Immature natural killer cell (primary cell): Measurements from ENCODE around the gene CEP162. TPM values are rescaled to one million over a fixed set of nuclear protein-coding genes. Genes with fewer than 3 reads are reported as not detected.
"Not testable (repeated sequence)": the region's sequence is repeated elsewhere in the genome, so short reads cannot be mapped to it uniquely, and the experiment has no call there.

ENCODE experiments used
- DNase-seq, 3 donors: peaks; one replicate each; pipeline ENCODE4 v3.0.0; 2022; ENCODE audit warnings: mixed read lengths in 1 of 3
- H3K27ac Mint-ChIP-seq, 6 donors: one replicate each; pipeline ENCODE4 v1.8.0; 2020; ENCODE audit warnings: mixed read lengths in 6 of 6, mild to moderate bottlenecking in 5 of 6, inconsistent platforms in 4 of 6, moderate library complexity in 3 of 6
- H3K27me3 Mint-ChIP-seq, 3 donors: one replicate each; pipeline ENCODE4 v1.8.0; 2020 to 2021; ENCODE audit warnings: low read depth in 3 of 3, mild to moderate bottlenecking in 3 of 3, mixed read lengths in 3 of 3, moderate library complexity in 3 of 3, inconsistent platforms in 1 of 3
- H3K36me3 Mint-ChIP-seq, 3 donors: one replicate each; pipeline ENCODE4 v1.8.0; 2020; ENCODE audit warnings: mixed read lengths in 3 of 3, inconsistent platforms in 2 of 3, mild to moderate bottlenecking in 2 of 3
- H3K4me1 Mint-ChIP-seq, 2 donors: one replicate each; pipeline ENCODE4 v1.8.0; 2020; ENCODE audit warnings: inconsistent platforms in 2 of 2, mild to moderate bottlenecking in 2 of 2, mixed read lengths in 2 of 2, moderate library complexity in 1 of 2
- H3K4me3 Mint-ChIP-seq, 5 donors: one replicate each; pipeline ENCODE4 v1.8.0; 2020; ENCODE audit warnings: mild to moderate bottlenecking in 5 of 5, mixed read lengths in 5 of 5, inconsistent platforms in 3 of 5, moderate library complexity in 3 of 5
- H3K9me3 Mint-ChIP-seq, 6 donors: one replicate each; pipeline ENCODE4 v1.8.0; 2020; ENCODE audit warnings: mild to moderate bottlenecking in 6 of 6, mixed read lengths in 6 of 6, inconsistent platforms in 4 of 6, moderate library complexity in 3 of 6
- polyA plus RNA-seq, 3 donors: library from polyadenylated mRNA; unstranded; fragments of 300-500 nt; fragmentation: Illumina TruSeq; gene quantifications; one replicate each; pipeline ENCODE4 v1.2.3, GENCODE V29; 2021

The CEP162 gene
- polyA plus RNA-seq, 3 donors from 2014 or later = 2.8 to 8.2 (median 4.0) TPM

- Mint-ChIP-seq H3K27me3 (no peaks in the 10 kb centered on the region), H3K4me1 (no peaks in the 10 kb centered on the region), H3K9me3 (no peaks in the 10 kb centered on the region), H3K4me3 (no peak overlapping the region), H3K36me3 (peaks cover 42 to 63% (median 60%) of the 10 kb centered on the region in 3 donors), H3K27ac (no peak overlapping the region)
- DNase-seq = no peak
These were observed 71.1 kb downstream of the CEP162 start for GRCh38 chr6:84156306-84156705.

DNA sequence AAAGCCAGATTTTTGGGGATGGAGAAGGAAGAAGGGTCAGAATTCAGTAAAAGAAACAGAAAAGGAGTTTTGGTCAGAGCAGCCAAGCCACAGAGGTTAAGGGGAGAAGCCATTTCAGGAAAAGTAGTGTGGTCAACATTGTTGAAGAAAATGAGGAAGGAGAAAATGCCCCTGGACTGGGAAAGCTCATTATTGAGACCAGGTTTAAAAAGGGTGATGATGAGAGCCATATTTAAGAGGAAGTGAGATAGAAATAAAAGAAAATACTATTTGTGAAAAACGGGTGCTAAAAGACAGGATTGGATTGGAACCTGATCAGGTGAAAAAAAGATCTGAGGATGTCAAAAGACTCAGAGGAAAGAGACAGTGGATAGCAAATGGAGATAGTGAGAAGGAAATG is 75.8 kb downstream of the CEP162 start:
- Mint-ChIP-seq H3K9me3 (no peaks in the 10 kb centered on the region), H3K4me3 (no peak overlapping the region), H3K27me3 (no peaks in the 10 kb centered on the region), H3K36me3 (peaks cover 35 to 70% (median 61%) of the 10 kb centered on the region in 3 donors), H3K4me1 (no peaks in the 10 kb centered on the region), H3K27ac (no peak overlapping the region)
- no peak for DNase-seq

DNA sequence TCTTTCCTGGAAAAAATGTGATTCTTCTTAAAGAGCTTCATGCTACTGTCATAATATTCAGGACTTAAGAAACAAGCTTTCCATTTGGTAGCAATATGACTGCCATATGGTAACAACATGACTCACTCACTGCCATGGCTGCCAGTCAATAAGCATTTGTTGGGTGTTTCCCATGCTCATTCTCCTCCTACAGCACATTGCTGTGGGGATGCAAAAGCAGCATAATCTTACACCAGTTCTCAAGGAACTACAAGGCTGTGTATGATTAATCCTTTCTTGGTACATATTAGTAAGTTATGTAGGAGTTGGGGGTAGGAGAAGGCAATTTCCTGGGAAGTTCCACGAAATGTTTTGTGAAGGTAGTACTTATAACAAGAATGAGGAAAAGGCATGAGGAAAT is 76.7 kb downstream of the CEP162 start:
- Mint-ChIP-seq H3K4me3 (no peak overlapping the region), H3K4me1 (no peaks in the 10 kb centered on the region), H3K27ac (no peak overlapping the region), H3K36me3 (peaks cover 35 to 69% (median 62%) of the 10 kb centered on the region in 3 donors), H3K27me3 (no peaks in the 10 kb centered on the region), H3K9me3 (no peaks in the 10 kb centered on the region)
- no peak for DNase-seq

DNA sequence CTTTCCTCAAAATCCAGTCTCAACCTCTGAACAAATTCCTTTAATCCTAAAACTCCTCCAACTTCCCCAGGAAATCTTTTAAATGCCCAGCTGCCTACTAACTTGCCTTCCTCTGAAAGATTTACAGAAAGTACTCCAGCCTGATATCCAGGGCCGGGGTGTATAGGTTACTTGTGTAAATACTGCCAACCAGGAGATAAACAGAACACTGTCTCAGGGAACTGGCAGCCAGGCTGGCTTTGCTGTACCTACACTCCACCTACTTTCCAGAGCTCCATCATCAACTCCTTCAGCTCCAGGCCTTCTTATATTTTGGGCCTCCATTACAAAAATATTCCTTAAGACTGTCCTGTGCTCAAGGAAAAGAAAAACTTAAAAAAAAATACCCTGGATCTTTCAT is 85.9 kb downstream of the CEP162 start:
- no peak for DNase-seq
- Mint-ChIP-seq H3K4me3 (no peak overlapping the region), H3K36me3 (peaks cover 21 to 50% (median 46%) of the 10 kb centered on the region in 3 donors), H3K4me1 (no peaks in the 10 kb centered on the region), H3K9me3 (no peaks in the 10 kb centered on the region), H3K27me3 (peaks cover 0 to 2% (median 0%) of the 10 kb centered on the region in 3 donors), H3K27ac (no peak overlapping the region)

DNA sequence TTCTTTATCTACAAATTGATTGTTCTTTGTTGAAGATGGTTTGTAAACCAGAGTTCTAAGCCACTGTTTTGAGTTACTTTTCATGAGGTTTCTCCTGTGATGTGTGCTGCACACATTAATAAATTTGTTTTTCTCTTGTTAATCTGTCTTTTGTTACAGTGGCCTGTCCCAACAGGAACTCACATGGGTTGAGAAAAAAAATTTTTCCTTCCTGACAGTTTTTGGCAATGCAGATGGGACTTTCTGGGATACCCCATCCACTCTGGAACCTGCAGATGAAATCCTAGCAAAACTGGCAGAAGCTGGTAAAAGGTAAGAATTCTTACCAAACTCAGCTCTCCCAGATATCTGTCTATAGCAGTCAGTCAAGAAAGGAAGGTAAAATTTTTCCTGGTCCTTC is 88.1 kb downstream of the CEP162 start:
- Mint-ChIP-seq H3K27ac (no peak overlapping the region), H3K27me3 (peaks cover 0 to 2% (median 0%) of the 10 kb centered on the region in 3 donors), H3K36me3 (peaks cover 26 to 45% (median 42%) of the 10 kb centered on the region in 3 donors), H3K4me3 (no peak overlapping the region), H3K4me1 (no peaks in the 10 kb centered on the region), H3K9me3 (no peaks in the 10 kb centered on the region)
- DNase-seq = no peak

DNA sequence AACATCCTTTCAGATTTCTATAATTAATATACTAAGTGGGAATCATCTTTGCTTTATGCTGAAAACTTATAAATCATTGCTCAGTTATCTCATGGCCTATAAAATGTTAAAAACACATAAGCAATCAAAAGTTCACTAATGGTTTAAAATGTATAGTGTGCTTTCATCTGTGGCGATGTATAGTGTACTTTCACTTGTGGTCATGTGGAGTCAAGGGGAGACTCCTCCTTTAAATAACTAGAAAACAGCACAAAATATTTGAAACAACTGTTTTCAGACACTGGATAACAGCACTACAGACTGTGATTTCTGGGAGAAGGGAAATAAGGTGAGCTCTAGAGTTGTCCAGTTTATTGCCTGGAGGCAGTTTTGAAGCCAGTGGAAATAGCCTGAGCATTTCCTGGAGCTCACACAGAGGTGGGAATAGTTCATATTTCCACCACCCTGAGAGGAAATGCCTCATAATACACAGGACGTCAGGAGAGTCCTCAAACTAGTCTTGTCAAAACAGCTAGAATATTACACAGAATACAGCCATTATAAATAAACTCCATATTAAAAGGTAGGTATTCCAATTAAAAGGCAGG is 89.4 kb downstream of the CEP162 start:
- Mint-ChIP-seq H3K9me3 (no peaks in the 10 kb centered on the region), H3K36me3 (peaks cover 26 to 46% (median 44%) of the 10 kb centered on the region in 3 donors), H3K4me3 (no peak overlapping the region), H3K27ac (no peak overlapping the region), H3K27me3 (peaks cover 0 to 2% (median 0%) of the 10 kb centered on the region in 3 donors), H3K4me1 (no peaks in the 10 kb centered on the region)
- no peak for DNase-seq

GRCh38 chr6:84137051-84137375 is 90.4 kb downstream of the CEP162 start:
- no peak overlapping the region for H3K27ac Mint-ChIP-seq
- no peak overlapping the region for H3K4me3 Mint-ChIP-seq
- peaks cover 0 to 7% (median 1%) of the 10 kb centered on the region in 6 donors for H3K9me3 Mint-ChIP-seq
- DNase-seq = no peak
- no peaks in the 10 kb centered on the region for H3K4me1 Mint-ChIP-seq
- peaks cover 0 to 2% (median 0%) of the 10 kb centered on the region in 3 donors for H3K27me3 Mint-ChIP-seq
- peaks cover 31 to 51% (median 49%) of the 10 kb centered on the region in 3 donors for H3K36me3 Mint-ChIP-seq

DNA sequence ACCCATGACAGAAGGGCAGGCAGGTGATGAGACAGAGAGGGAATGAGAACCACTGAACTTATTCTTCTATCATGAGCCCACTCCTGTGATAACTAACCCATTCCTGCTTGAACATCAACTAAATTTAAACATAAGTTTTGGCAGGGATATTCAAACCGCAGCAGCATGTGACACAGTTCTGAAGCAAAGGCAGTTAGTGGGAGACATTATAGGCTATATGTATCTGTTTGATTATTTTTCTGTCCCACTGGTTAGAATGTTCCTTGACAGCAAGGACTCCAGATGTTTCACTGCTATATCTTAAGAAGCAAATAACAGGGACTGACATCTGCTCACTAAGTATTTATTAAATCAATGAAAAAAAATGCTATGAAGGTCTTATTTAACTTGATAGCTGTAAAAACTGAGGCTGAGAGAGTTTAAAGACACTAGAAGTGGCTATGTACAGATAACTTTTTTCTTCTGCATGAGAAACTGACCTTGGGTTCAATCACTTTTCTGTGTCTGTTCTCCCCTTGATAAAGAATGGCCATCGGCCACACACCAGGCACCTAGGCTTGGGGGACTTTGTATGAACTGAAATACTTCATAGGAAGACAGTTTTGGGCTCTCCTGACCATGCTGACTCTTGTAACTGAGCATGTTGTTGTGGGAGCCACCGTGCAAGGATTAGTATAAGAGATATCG is 90.9 kb downstream of the CEP162 start:
- Mint-ChIP-seq H3K36me3 (peaks cover 26 to 47% (median 44%) of the 10 kb centered on the region in 3 donors), H3K27ac (no peak overlapping the region), H3K4me3 (no peak overlapping the region), H3K4me1 (no peaks in the 10 kb centered on the region), H3K27me3 (peaks cover 0 to 2% (median 0%) of the 10 kb centered on the region in 3 donors), H3K9me3 (peaks cover 0 to 7% (median 2%) of the 10 kb centered on the region in 6 donors)
- no peak for DNase-seq

GRCh38 chr6:84135291-84135690 is 92.2 kb downstream of the CEP162 start:
- Mint-ChIP-seq H3K27me3 (no peaks in the 10 kb centered on the region), H3K36me3 (peaks cover 21 to 42% (median 37%) of the 10 kb centered on the region in 3 donors), H3K4me3 (no peak overlapping the region), H3K4me1 (no peaks in the 10 kb centered on the region), H3K27ac (no peak overlapping the region), H3K9me3 (peaks cover 0 to 7% (median 3%) of the 10 kb centered on the region in 6 donors)
- no peak for DNase-seq

GRCh38 chr6:84133385-84133784 is 94.1 kb downstream of the CEP162 start:
- H3K4me3 Mint-ChIP-seq, H3K27me3 Mint-ChIP-seq, H3K9me3 Mint-ChIP-seq, H3K27ac Mint-ChIP-seq, DNase-seq, H3K4me1 Mint-ChIP-seq: not testable (repeated sequence)
- H3K36me3 Mint-ChIP-seq = peaks cover 16 to 37% (median 34%) of the 10 kb centered on the region in 3 donors

- not testable (repeated sequence) for H3K27me3 Mint-ChIP-seq, H3K9me3 Mint-ChIP-seq, DNase-seq, H3K4me1 Mint-ChIP-seq, H3K4me3 Mint-ChIP-seq, H3K27ac Mint-ChIP-seq
- H3K36me3 Mint-ChIP-seq = peaks cover 22 to 41% (median 31%) of the 10 kb centered on the region in 3 donors
These were observed 97.9 kb downstream of the CEP162 start for GRCh38 chr6:84129588-84129987.

GRCh38 chr6:84123186-84123585 is 104.3 kb downstream of the CEP162 start:
- Mint-ChIP-seq H3K36me3 (peaks cover 30 to 52% (median 48%) of the 10 kb centered on the region in 3 donors), H3K9me3 (no peaks in the 10 kb centered on the region), H3K27me3 (no peaks in the 10 kb centered on the region), H3K4me1 (no peaks in the 10 kb centered on the region), H3K4me3 (no peak overlapping the region), H3K27ac (peak overlapping the region in 1 of 6 donors; percentile 1)
- no peak for DNase-seq

GRCh38 chr6:84119277-84119676 is 108.2 kb downstream of the CEP162 start:
- peaks cover 20 to 43% (median 34%) of the 10 kb centered on the region in 3 donors for H3K36me3 Mint-ChIP-seq
- no peak for DNase-seq
- no peak overlapping the region for H3K27ac Mint-ChIP-seq

DNA sequence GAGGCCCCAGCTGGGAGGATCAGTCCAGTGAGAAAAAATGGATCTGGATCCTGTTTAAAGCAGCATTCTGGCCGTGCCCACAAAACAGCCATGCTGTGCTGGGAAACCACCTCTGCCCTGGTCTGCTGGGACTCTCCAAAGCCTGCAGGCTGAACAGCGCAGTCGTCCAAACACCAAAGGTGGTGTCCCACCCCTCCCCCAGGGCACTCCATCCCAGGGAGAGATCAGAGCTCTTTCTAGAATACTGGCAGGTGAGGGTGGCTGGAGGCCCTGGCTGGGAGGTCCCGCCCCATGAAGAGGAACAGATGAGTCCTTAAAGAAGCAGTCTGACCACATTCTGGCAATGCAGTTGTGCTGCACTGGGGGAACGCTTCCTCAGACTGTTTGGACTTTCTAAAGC is 109.3 kb downstream of the CEP162 start:
- H3K4me1 Mint-ChIP-seq = no peaks in the 10 kb centered on the region
- H3K36me3 Mint-ChIP-seq = peaks cover 12 to 32% (median 23%) of the 10 kb centered on the region in 3 donors
- no peak for DNase-seq
- peaks cover 0 to 12% (median 9%) of the 10 kb centered on the region in 6 donors for H3K9me3 Mint-ChIP-seq
- peaks cover 0 to 1% (median 0%) of the 10 kb centered on the region in 3 donors for H3K27me3 Mint-ChIP-seq
- no peak overlapping the region for H3K27ac Mint-ChIP-seq
- H3K4me3 Mint-ChIP-seq = no peak overlapping the region

More at GRCh38 chr6:84119277-84119676, 108.2 kb downstream of the CEP162 start:
- Mint-ChIP-seq H3K4me3 (no peak overlapping the region), H3K27me3 (no peaks in the 10 kb centered on the region), H3K4me1 (no peaks in the 10 kb centered on the region), H3K9me3 (peaks cover 0 to 12% (median 7%) of the 10 kb centered on the region in 6 donors)
